Neural cell (in vitro differentiated cells): ENCODE measurements around the gene C22orf23.

Experiments used
- EZH2 ChIP-seq: fragments of 200-600, 300-800 bp; shearing (Covaris generic), sonication (generic); IDR thresholded peaks from 2 replicates; pipeline ENCODE4 v1.6.1; 2014; ENCODE audit warnings: antibody characterized with exemption, low read length, borderline replicate concordance, mild to moderate bottlenecking; ENCODE audit not compliant: insufficient read depth, poor library complexity, severe bottlenecking
- POLR2AphosphoS5 ChIP-seq: IDR thresholded peaks from 2 replicates; pipeline ENCODE4 v1.6.1; 2012
- REST ChIP-seq: IDR thresholded peaks from 2 replicates; pipeline ENCODE4 v1.6.1; 2012; ENCODE audit warnings: borderline replicate concordance
- TF ChIP-seq, protein P1 (sequence below): fragments of 450-650 bp; IDR thresholded peaks from 2 replicates; pipeline ENCODE4 v1.5.1; 2014; ENCODE audit warnings: antibody characterized with exemption, mild to moderate bottlenecking, moderate library complexity; ENCODE audit not compliant: poor library complexity, severe bottlenecking

DNA sequence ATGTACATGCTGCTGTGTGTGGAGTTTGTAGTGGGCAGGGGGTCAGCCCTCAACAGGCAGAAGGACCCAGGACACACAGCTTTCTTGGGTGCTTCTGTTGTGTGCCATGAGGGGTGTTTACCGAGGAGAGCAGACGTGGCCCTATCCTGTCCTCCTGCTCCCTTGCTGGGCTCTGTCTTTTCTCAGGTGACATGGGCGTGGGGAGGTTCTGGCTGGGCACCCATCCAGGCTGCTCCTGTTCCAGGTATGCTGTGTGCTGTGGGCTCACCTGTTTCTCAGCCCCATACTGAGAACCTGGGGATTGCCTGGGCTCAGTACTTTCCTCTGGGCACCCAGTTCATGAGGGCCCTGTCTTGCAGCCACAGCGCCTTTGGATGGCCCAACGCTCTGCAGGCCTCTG, 24.0 kb downstream of the C22orf23 start:
- TF ChIP-seq POLR2AphosphoS5 (no peak), REST (no peak), EZH2 (no peak)
- TF ChIP-seq, protein P1, sequence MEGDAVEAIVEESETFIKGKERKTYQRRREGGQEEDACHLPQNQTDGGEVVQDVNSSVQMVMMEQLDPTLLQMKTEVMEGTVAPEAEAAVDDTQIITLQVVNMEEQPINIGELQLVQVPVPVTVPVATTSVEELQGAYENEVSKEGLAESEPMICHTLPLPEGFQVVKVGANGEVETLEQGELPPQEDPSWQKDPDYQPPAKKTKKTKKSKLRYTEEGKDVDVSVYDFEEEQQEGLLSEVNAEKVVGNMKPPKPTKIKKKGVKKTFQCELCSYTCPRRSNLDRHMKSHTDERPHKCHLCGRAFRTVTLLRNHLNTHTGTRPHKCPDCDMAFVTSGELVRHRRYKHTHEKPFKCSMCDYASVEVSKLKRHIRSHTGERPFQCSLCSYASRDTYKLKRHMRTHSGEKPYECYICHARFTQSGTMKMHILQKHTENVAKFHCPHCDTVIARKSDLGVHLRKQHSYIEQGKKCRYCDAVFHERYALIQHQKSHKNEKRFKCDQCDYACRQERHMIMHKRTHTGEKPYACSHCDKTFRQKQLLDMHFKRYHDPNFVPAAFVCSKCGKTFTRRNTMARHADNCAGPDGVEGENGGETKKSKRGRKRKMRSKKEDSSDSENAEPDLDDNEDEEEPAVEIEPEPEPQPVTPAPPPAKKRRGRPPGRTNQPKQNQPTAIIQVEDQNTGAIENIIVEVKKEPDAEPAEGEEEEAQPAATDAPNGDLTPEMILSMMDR, result no peak
